ENCODE results near the gene SCAMP4. TPM values are rescaled to one million over a fixed set of nuclear protein-coding genes. Genes with fewer than 3 reads are reported as not detected.

SCAMP4 gene
- total RNA-seq, result 75.8 and 79.4 TPM in 2 replicates
- long read RNA-seq, result 0 reads

- Mint-ChIP-seq H3K9me3 (ENCODE audit: unreplicated experiment) (no peaks in the 10 kb centered on the region), H3K27me3 (ENCODE audit: unreplicated experiment) (no peaks in the 10 kb centered on the region), H3K4me1 (ENCODE audit: unreplicated experiment) (peaks cover 44% of the 10 kb centered on the region), H3K4me3 (ENCODE audit: unreplicated experiment) (peak within 1 kb of the TSS; percentile 87), H3K36me3 (ENCODE audit: unreplicated experiment) (no peaks in the 10 kb centered on the region), H3K27ac (ENCODE audit: unreplicated experiment) (peak within 1 kb of the TSS; percentile 88)
- DNase-seq (ENCODE audit: extremely low spot score, unreplicated experiment), result peak; percentile 99
- no peak for TF ChIP-seq CTCF (IDR thresholded peaks at IDR 0.05)
Observed at GRCh38 chr19:1905110-1905862, at the start of gene SCAMP4, which contains the start of gene ADAT3. Gene SCAMP4 (plus strand): TSS chr19:1905399. CDS start chr19:1915020, 9,621 bp downstream. Gene ADAT3 (plus strand): TSS chr19:1905399. CDS start chr19:1912048, 6,649 bp downstream.

- no peak for DNase-seq (ENCODE audit: extremely low spot score, unreplicated experiment)
- Mint-ChIP-seq H3K9me3 (ENCODE audit: unreplicated experiment) (no peaks in the 10 kb centered on the region), H3K27me3 (ENCODE audit: unreplicated experiment) (no peaks in the 10 kb centered on the region), H3K4me3 (ENCODE audit: unreplicated experiment) (peak overlapping the region; percentile 55), H3K36me3 (ENCODE audit: unreplicated experiment) (no peaks in the 10 kb centered on the region), H3K4me1 (ENCODE audit: unreplicated experiment) (peaks cover 58% of the 10 kb centered on the region), H3K27ac (ENCODE audit: unreplicated experiment) (peak overlapping the region; percentile 91)
- TF ChIP-seq CTCF (IDR thresholded peaks at IDR 0.05), result no peak
Observed at GRCh38 chr19:1855828-1856255, 49.4 kb upstream of the SCAMP4 start.

GRCh38 chr19:1856345-1856697, 48.9 kb upstream of the SCAMP4 start:
- DNase-seq (ENCODE audit: extremely low spot score, unreplicated experiment), result no peak
- no peak overlapping the region for H3K4me3 Mint-ChIP-seq (ENCODE audit: unreplicated experiment)
- peak overlapping the region; percentile 91 for H3K27ac Mint-ChIP-seq (ENCODE audit: unreplicated experiment)
- peaks cover 62% of the 10 kb centered on the region for H3K4me1 Mint-ChIP-seq (ENCODE audit: unreplicated experiment)
- H3K36me3 Mint-ChIP-seq (ENCODE audit: unreplicated experiment), result no peaks in the 10 kb centered on the region
- no peaks in the 10 kb centered on the region for H3K27me3 Mint-ChIP-seq (ENCODE audit: unreplicated experiment)
- no peaks in the 10 kb centered on the region for H3K9me3 Mint-ChIP-seq (ENCODE audit: unreplicated experiment)
- no peak for TF ChIP-seq CTCF (IDR thresholded peaks at IDR 0.05)

- no peaks in the 10 kb centered on the region for H3K9me3 Mint-ChIP-seq (ENCODE audit: unreplicated experiment)
- H3K27me3 Mint-ChIP-seq (ENCODE audit: unreplicated experiment), result no peaks in the 10 kb centered on the region
- TF ChIP-seq CTCF (IDR thresholded peaks at IDR 0.05), result no peak
- no peaks in the 10 kb centered on the region for H3K36me3 Mint-ChIP-seq (ENCODE audit: unreplicated experiment)
- H3K4me1 Mint-ChIP-seq (ENCODE audit: unreplicated experiment), result peaks cover 69% of the 10 kb centered on the region
- H3K4me3 Mint-ChIP-seq (ENCODE audit: unreplicated experiment), result no peak overlapping the region
- no peak for DNase-seq (ENCODE audit: extremely low spot score, unreplicated experiment)
- peak overlapping the region; percentile 91 for H3K27ac Mint-ChIP-seq (ENCODE audit: unreplicated experiment)
Observed at GRCh38 chr19:1856698-1857603, 48.2 kb upstream of the SCAMP4 start.

Data from osteocyte (in vitro differentiated cells).